OCI-LY7 (cell line): ENCODE measurements around the gene KIAA0930.

Experiments used
- EZH2phosphoT487 ChIP-seq: fragments of 200-600 bp; sonication (generic); IDR thresholded peaks from 2 replicates; pipeline ENCODE4 v1.6.1; 2018; ENCODE audit warnings: low read depth, borderline replicate concordance, mild to moderate bottlenecking, mixed run types, antibody characterized with exemption, low read length, moderate library complexity, mixed read lengths
- TF ChIP-seq, protein P1 (sequence below): fragments of 200-600 bp; sonication (generic); conservative IDR thresholded peaks from 2 replicates; pipeline ENCODE4 v1.5.1; 2014; ENCODE audit warnings: mild to moderate bottlenecking, antibody characterized with exemption, low read length, moderate library complexity, mixed read lengths

DNA sequence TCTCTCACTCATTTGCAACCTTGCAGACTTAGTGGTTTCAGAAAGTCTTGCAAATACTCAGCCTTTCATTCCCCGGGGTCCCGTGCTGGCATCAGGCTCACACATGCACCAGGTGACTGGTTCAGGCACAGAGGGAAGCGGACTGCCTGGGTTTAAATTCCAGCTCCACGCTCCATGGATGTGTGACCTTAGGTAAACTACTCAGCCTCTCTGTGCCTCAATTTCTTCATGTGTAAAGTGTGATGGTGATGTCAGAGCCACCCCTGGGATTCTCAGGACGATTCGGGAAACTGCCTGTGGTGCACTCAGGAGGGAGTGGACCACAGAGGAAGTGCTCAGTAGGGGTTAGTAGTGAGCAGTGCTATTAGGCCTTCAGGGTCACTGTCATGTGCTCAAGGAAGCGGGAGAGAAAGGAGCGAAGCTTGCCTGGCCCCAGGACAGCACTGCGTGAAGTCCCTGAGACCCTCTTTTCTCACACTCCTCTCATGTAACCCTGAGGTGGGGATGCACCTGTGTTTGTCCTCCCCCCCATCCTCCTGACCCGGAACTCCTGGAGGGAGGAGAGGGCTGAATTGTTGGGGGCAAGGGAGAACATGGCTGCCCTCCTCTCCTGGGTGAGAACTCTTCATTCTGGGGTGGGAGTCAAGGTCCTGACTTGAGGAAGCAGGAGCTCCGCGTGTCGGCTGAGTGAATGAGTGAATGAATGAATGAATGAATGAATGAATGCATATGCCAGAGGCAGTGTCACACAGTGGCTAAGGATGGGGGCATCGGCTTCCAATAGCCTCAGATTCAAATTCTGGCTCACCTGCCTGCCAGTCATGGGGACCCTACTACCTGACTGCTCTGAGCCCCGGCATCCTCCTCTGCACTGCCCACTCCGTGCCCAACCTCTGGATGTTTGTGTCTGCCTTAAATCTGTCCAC lies 29.7 kb upstream of the KIAA0930 start:
- TF ChIP-seq, protein P1, sequence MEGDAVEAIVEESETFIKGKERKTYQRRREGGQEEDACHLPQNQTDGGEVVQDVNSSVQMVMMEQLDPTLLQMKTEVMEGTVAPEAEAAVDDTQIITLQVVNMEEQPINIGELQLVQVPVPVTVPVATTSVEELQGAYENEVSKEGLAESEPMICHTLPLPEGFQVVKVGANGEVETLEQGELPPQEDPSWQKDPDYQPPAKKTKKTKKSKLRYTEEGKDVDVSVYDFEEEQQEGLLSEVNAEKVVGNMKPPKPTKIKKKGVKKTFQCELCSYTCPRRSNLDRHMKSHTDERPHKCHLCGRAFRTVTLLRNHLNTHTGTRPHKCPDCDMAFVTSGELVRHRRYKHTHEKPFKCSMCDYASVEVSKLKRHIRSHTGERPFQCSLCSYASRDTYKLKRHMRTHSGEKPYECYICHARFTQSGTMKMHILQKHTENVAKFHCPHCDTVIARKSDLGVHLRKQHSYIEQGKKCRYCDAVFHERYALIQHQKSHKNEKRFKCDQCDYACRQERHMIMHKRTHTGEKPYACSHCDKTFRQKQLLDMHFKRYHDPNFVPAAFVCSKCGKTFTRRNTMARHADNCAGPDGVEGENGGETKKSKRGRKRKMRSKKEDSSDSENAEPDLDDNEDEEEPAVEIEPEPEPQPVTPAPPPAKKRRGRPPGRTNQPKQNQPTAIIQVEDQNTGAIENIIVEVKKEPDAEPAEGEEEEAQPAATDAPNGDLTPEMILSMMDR, result no peak
- no peak for TF ChIP-seq EZH2phosphoT487
